OCI-LY1 (cell line): ENCODE results near the gene TMEM272.

ENCODE experiments used
- H2AFZ ChIP-seq: fragments of 200-600 bp; sonication (generic), shearing (Covaris generic); 2 replicates; pipeline ENCODE4 v1.6.0; 2014; ENCODE audit warnings: antibody characterized with exemption, mild to moderate bottlenecking, low read length
- H3F3A ChIP-seq: fragments of 200-600 bp; sonication (generic), shearing (Covaris generic); 2 replicates; pipeline ENCODE4 v1.6.0; 2014; ENCODE audit warnings: mild to moderate bottlenecking, antibody characterized with exemption, low read length, moderate library complexity; ENCODE audit not compliant: insufficient read depth
- H3K27ac ChIP-seq: fragments of 200-600 bp; sonication (generic); 2 replicates; pipeline ENCODE4 v1.5.1; 2014; ENCODE audit warnings: low read length, mixed run types, mild to moderate bottlenecking, low read depth; ENCODE audit not compliant: poor library complexity, severe bottlenecking
- H3K27me3 ChIP-seq: fragments of 200-600 bp; sonication (generic); 2 replicates; pipeline ENCODE4 v1.6.0; 2014; ENCODE audit warnings: antibody characterized with exemption, mild to moderate bottlenecking, low read length, moderate library complexity; ENCODE audit not compliant: insufficient read depth
- H3K36me3 ChIP-seq: fragments of 200-600 bp; sonication (generic); 2 replicates; pipeline ENCODE4 v1.6.1; 2014; ENCODE audit warnings: mild to moderate bottlenecking, antibody characterized with exemption, low read length, moderate library complexity, mixed read lengths; ENCODE audit not compliant: insufficient read depth
- H3K4me1 ChIP-seq: fragments of 200-600 bp; sonication (generic); 2 replicates; pipeline ENCODE4 v1.5.1; 2014; ENCODE audit warnings: mild to moderate bottlenecking, low read length, moderate library complexity; ENCODE audit not compliant: insufficient read depth, severe bottlenecking
- H3K4me2 ChIP-seq: fragments of 200-600 bp; sonication (generic), shearing (Covaris generic); 2 replicates; pipeline ENCODE4 v1.6.1; 2014; ENCODE audit warnings: low read length
- H3K4me3 ChIP-seq: fragments of 200-600 bp; sonication (generic); 2 replicates; pipeline ENCODE4 v1.5.1; 2014; ENCODE audit warnings: low read length, low read depth, mild to moderate bottlenecking, mixed read lengths; ENCODE audit not compliant: poor library complexity, severe bottlenecking
- H3K79me2 ChIP-seq: fragments of 200-600 bp; shearing (Covaris generic); 2 replicates; pipeline ENCODE4 v1.6.1; 2016; ENCODE audit warnings: mixed run types, low read length, mixed read lengths; ENCODE audit not compliant: insufficient read depth
- H3K9ac ChIP-seq: fragments of 200-600 bp; sonication (generic), shearing (Covaris generic); 2 replicates; pipeline ENCODE4 v1.6.1; 2014; ENCODE audit warnings: mild to moderate bottlenecking, low read length, mixed read lengths
- H3K9me2 ChIP-seq: fragments of 200-600 bp; sonication (generic), shearing (Covaris generic); 2 replicates; pipeline ENCODE4 v1.6.1; 2014; ENCODE audit warnings: low read depth, mild to moderate bottlenecking, low read length, mixed read lengths
- H3K9me3 ChIP-seq: fragments of 200-600 bp; shearing (Covaris generic); 2 replicates; pipeline ENCODE4 v1.6.1; 2014; ENCODE audit warnings: low read length, mixed read lengths
- H4K20me1 ChIP-seq: fragments of 200-600 bp; sonication (generic), shearing (Covaris generic); 2 replicates; pipeline ENCODE4 v1.6.0; 2016; ENCODE audit warnings: mild to moderate bottlenecking, low read length; ENCODE audit not compliant: insufficient read depth
- EZH2 ChIP-seq: fragments of 200-600 bp; sonication (generic), shearing (Covaris generic); IDR thresholded peaks from 2 replicates; pipeline ENCODE4 v1.8.0; 2017; ENCODE audit warnings: borderline replicate concordance, mixed run types, mild to moderate bottlenecking, antibody characterized with exemption, low read length, moderate library complexity, mixed read lengths
- TF ChIP-seq, protein P1 (sequence below): fragments of 200-600 bp; sonication (generic), shearing (Covaris generic); IDR thresholded peaks from 2 replicates; pipeline ENCODE4 v1.5.1; 2017; ENCODE audit warnings: mild to moderate bottlenecking, antibody characterized with exemption, low read length, moderate library complexity, mixed read lengths

TMEM272 gene

DNA sequence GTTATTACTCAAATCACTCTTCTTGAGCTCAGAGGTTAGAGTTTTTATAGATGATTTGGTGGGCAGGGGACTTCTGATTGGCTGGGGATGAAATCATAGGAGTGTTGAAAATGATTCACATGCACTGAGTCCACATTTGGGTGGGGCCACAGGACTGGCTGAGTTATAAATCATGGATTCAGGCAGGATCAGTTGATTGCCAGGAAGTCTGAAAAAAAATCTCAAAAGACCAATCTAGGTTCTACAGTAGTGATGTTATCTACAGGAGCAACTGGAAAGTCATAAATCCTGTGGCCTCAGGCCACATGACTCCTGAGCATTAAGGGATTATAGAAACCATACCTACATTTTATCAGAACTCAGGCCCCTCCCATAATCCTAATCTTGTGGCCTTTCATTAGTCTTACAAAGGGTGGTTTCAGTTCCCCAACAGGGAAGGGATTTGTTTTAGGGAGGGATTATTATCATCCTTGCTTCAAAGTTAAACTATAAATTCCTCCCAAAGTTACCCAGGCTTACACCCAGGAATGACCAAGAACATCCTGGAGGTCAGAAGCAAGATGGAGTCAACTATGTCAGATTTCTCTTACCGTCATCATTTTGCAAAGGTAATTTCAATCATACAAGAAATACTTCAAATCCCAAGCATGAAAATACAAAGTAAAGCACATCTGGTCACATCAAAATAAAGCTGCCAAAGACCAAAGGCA, 11.2 kb upstream of the TMEM272 start:
- no peaks in the 10 kb centered on the region for H3K79me2 ChIP-seq
- H3K4me3 ChIP-seq: no peak overlapping the region
- TF ChIP-seq, protein P1, sequence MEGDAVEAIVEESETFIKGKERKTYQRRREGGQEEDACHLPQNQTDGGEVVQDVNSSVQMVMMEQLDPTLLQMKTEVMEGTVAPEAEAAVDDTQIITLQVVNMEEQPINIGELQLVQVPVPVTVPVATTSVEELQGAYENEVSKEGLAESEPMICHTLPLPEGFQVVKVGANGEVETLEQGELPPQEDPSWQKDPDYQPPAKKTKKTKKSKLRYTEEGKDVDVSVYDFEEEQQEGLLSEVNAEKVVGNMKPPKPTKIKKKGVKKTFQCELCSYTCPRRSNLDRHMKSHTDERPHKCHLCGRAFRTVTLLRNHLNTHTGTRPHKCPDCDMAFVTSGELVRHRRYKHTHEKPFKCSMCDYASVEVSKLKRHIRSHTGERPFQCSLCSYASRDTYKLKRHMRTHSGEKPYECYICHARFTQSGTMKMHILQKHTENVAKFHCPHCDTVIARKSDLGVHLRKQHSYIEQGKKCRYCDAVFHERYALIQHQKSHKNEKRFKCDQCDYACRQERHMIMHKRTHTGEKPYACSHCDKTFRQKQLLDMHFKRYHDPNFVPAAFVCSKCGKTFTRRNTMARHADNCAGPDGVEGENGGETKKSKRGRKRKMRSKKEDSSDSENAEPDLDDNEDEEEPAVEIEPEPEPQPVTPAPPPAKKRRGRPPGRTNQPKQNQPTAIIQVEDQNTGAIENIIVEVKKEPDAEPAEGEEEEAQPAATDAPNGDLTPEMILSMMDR: no peak
- TF ChIP-seq EZH2: no peak
- H3K9me2 ChIP-seq: no peaks in the 10 kb centered on the region
- no peaks in the 10 kb centered on the region for H3K4me1 ChIP-seq
- H4K20me1 ChIP-seq: no peaks in the 10 kb centered on the region
- H2AFZ ChIP-seq: no peak overlapping the region
- no peaks in the 10 kb centered on the region for H3F3A ChIP-seq
- H3K4me2 ChIP-seq: no peak overlapping the region
- H3K9me3 ChIP-seq: no peaks in the 10 kb centered on the region
- H3K27me3 ChIP-seq: no peaks in the 10 kb centered on the region; the same call in 1 of the 2 replicates
- H3K9ac ChIP-seq: no peak overlapping the region
- H3K36me3 ChIP-seq: no peaks in the 10 kb centered on the region
- H3K27ac ChIP-seq: no peak overlapping the region

DNA sequence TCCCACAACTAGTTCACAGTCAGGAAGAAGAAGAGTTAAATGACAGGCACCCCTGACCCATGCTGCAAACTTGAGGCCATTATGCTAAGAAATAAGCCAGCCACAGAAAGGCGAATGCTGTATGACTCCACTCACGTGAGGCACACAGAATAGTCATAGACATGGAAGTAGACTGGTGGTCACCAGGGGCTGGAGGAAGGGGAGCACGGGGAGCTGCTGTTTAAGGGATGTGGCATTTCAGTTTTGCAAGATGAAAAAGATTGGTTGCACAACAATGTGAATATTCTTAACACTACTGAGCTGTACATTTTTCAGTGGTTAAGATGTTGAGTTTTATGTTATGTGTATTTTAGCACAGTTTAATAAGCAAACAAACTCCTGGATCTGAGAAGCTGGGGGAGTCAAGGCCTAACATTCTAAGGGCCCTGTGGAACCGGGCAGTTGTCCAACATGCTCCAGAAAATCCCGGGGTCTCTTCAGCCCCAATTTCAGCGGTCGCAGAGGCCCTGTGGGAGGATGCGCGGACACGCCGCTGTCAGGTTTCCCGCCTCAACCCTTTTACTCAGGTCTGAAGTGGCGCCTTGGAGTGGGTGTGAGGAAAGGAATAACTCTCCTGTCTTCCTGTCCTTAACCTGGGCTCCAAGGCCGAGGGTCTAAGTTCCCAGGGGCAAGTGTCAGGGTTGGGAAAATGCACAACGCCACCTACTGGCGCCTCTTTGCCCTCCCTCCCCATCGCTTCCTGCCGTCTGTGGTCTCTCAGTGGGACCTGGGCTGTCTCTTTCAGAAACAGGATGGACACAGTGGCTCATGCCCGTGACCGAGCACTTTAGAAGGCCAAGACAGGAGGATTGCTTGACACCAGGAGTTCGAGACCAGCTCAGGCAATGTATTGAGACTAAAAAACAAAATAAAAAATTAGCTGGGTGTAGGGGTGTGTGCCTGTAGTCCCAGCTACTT, 4.4 kb upstream of the TMEM272 start:
- no peak overlapping the region for H3K4me3 ChIP-seq
- no peak overlapping the region for H2AFZ ChIP-seq
- no peak overlapping the region for H3K9ac ChIP-seq
- H3K4me1 ChIP-seq: peaks cover 7% of the 10 kb centered on the region
- no peak overlapping the region for H3K27ac ChIP-seq
- no peaks in the 10 kb centered on the region for H3K36me3 ChIP-seq
- no peaks in the 10 kb centered on the region for H3K9me2 ChIP-seq
- no peaks in the 10 kb centered on the region for H3K9me3 ChIP-seq
- no peak overlapping the region for H3K4me2 ChIP-seq
- H3K79me2 ChIP-seq: no peaks in the 10 kb centered on the region
- no peaks in the 10 kb centered on the region for H3F3A ChIP-seq
- H4K20me1 ChIP-seq: no peaks in the 10 kb centered on the region
- H3K27me3 ChIP-seq: no peaks in the 10 kb centered on the region
- TF ChIP-seq EZH2: no peak
- TF ChIP-seq, protein P1: peak; percentile 87; the same call in 1 of the 2 replicates

DNA sequence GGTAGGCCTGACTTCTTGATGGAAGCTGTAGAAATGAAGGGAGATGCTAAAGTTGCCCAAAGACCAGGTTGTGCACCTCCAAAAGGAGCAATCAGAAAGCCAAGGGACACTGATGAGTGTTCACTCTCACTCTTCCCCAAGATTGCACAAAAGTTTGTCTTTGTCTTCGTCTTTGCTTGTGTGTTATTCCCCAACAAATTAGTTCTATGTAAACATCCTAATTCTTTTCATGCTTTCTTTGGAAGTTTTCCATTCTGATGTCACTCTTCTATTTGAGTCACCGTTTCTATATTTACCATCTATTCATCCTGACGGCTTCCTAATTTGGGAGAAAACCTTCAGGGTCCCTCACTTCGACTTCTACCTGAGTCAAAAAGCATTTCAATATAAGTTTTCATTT, 3.7 kb upstream of the TMEM272 start:
- Histone ChIP-seq H3F3A (no peaks in the 10 kb centered on the region), H2AFZ (no peak overlapping the region), H3K9ac (no peak overlapping the region), H3K27me3 (no peaks in the 10 kb centered on the region), H3K27ac (no peak overlapping the region), H3K9me2 (no peaks in the 10 kb centered on the region), H3K4me2 (no peak overlapping the region), H3K9me3 (no peaks in the 10 kb centered on the region), H3K79me2 (no peaks in the 10 kb centered on the region), H3K4me1 (peaks cover 7% of the 10 kb centered on the region), H4K20me1 (no peaks in the 10 kb centered on the region), H3K36me3 (no peaks in the 10 kb centered on the region), H3K4me3 (no peak overlapping the region)
- TF ChIP-seq, protein P1: no peak
- no peak for TF ChIP-seq EZH2
